Activated CD4-positive, alpha-beta T cell treated with anti-CD3 and anti-CD28 coated beads, Interleukin-2, amount 10 ng/mL, durations not matched to agents 7 days and 5 days (primary cell): ENCODE results near the gene RPN2. TPM values are rescaled to one million over a fixed set of nuclear protein-coding genes. Genes with fewer than 3 reads are reported as not detected.

Experiments
- CTCF ChIA-PET: fragments of 350-600 bp; sonication (Branson Sonifier 250); formaldehyde crosslinking; loops from one replicate; lab custom pipeline; 2021; ENCODE audit warnings: antibody characterized with exemption; lab: Charles Lee
- POLR2A ChIA-PET: fragments of 350-600 bp; sonication (Branson Sonifier 250); formaldehyde crosslinking; loops from one replicate; lab custom pipeline; 2021; ENCODE audit warnings: antibody characterized with exemption; lab: Charles Lee
- DNase-seq: peaks from one replicate; pipeline ENCODE4 v3.0.0-alpha.2; 2020
- H3K27ac Mint-ChIP-seq: one replicate; pipeline ENCODE4 v1.8.0; 2021; ENCODE audit warnings: mild to moderate bottlenecking, moderate library complexity, mixed read lengths
- H3K27me3 Mint-ChIP-seq: one replicate; pipeline ENCODE4 v1.8.0; 2021; ENCODE audit warnings: mixed read lengths
- H3K36me3 Mint-ChIP-seq: one replicate; pipeline ENCODE4 v1.8.0; 2021; ENCODE audit warnings: low read depth, mixed read lengths
- H3K4me1 Mint-ChIP-seq: one replicate; pipeline ENCODE4 v1.8.0; 2021; ENCODE audit warnings: mixed read lengths
- H3K4me3 Mint-ChIP-seq: one replicate; pipeline ENCODE4 v1.8.0; 2021; ENCODE audit warnings: mild to moderate bottlenecking, moderate library complexity, mixed read lengths
- H3K9me3 Mint-ChIP-seq: one replicate; pipeline ENCODE4 v1.8.0; 2021; ENCODE audit warnings: mixed read lengths
- total RNA-seq, 2 experiments: library from RNA; stranded (reverse); gene quantifications; one replicate each; pipeline ENCODE4 v1.2.3, GENCODE V29; 2021

Gene RPN2
- total RNA-seq, 2 experiments from 2014 or later, result 154 to 176 TPM

DNA sequence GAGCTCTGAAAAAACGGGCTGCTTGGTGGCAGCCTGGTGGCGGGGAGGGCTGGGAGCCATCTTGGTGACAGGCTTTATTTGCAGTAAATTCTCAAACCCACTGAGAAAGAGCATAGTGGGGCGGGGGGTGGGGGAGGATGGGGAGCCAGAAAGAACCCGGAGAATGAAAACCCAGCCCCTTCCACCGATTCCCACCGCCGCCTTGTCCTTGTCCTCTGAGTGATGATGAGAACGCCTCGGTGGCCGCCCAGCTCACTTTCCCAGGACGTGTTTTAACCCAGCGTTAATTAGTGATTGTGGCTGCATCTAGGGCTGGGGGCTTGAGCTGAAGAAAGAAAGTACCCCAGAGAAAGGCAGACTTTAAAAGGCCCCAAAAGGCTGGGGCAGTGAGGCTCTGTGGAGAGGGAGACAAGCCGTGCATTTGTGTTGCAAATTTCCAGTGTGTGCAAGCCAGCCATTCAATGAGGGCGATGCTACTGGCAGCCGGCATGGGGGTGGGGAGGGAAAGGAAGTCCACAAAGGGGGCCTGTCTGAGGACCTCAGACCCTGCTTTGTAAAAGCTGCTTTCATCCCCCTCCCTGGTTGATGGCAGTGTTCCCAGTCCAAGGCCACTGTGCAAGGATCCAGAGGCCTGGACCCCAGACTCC, 88.7 kb downstream of the RPN2 start:
- POLR2A ChIA-PET, result no interaction called here

DNA sequence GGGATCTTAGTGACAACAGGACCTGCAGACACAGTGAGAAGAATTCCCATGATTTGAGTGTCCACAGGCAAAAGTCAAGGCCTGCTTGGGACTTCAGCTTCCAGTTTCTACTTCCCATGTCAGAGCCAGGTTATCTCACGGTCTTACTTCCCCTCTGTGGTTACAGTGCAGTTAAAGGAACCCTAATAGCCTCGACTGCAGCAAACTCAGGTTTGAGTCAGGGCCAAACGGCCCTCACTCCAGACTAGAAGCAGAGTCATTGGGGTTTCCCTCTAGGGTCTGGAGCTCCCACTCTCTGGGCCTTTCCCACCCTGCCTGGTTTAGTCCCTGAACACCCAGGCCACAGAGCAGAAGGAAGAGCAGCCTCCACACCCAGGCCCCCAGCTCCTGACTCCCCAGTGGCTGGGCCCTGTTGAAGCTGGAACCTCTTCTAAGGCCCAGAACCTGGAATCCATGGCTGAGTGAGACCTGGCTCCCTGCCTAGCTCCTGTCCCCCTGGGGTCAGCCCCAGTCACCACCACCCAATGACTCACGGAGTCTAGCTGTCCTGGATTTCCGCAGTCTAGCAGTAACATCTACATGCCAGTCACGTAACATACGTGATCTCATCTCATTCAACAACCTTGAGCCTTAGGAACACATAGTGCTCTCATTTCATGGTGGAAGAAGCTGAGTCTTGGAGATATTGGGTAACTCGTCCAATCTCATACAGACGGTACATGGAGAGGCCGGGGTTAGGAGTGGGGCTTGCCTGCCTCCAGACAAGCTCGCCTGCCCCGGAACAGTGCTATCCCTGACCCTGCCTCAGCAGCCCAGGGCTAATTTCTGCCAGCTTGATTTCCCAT, 91.7 kb downstream of the RPN2 start:
- CTCF ChIA-PET, result interaction anchor here (1.1 to 4.7 kb wide), 4 partner anchors 16 to 264 kb away, joined by 3 to 21 read pairs (median 5); partner anchors contain the start of gene MANBAL
- Mint-ChIP-seq H3K27ac (no peak overlapping the region), H3K27me3 (peaks cover 4% of the 10 kb centered on the region), H3K36me3 (no peaks in the 10 kb centered on the region), H3K4me3 (no peak overlapping the region), H3K4me1 (peaks cover 7% of the 10 kb centered on the region), H3K9me3 (no peaks in the 10 kb centered on the region)
- POLR2A ChIA-PET, result no interaction called here
- DNase-seq, result no peak

More for the DNA sequence above, 88.7 kb downstream of the RPN2 start:
- no peak for DNase-seq
- H3K9me3 Mint-ChIP-seq, result no peaks in the 10 kb centered on the region
- CTCF ChIA-PET, result interaction anchor here (0.6 kb wide), 1 partner anchor 77 kb away, joined by 3 read pairs; no protein-coding TSS in a partner anchor
- peaks cover 5% of the 10 kb centered on the region for H3K4me1 Mint-ChIP-seq
- no peak overlapping the region for H3K4me3 Mint-ChIP-seq
- H3K36me3 Mint-ChIP-seq, result no peaks in the 10 kb centered on the region
- H3K27me3 Mint-ChIP-seq, result no peaks in the 10 kb centered on the region
- no peak overlapping the region for H3K27ac Mint-ChIP-seq

DNA sequence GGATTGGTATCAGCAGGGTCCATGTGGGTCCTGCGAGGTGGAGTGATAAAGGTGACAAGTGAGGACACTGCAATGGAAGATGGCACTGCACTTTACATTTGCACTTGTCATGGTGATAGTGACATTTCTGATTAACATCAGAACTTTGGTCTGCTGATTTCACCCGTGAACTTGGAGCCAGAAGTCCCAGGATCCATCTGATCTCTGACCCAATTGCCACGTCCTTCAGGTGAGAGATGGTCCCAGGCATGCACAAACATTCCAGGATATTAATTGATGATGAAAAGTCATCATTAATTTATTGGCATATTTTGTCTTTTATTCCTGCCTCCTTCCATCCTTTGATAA, 92.3 kb downstream of the RPN2 start:
- no peak for DNase-seq
- Mint-ChIP-seq H3K9me3 (no peaks in the 10 kb centered on the region), H3K27ac (no peak overlapping the region), H3K36me3 (no peaks in the 10 kb centered on the region), H3K27me3 (peaks cover 4% of the 10 kb centered on the region), H3K4me3 (no peak overlapping the region), H3K4me1 (peaks cover 4% of the 10 kb centered on the region)
- ChIA-PET CTCF (interaction anchor here (1.3 to 4.7 kb wide), 2 partner anchors 15 to 113 kb away, joined by 4 to 21 read pairs; no protein-coding TSS in a partner anchor), POLR2A (no interaction called here)

DNA sequence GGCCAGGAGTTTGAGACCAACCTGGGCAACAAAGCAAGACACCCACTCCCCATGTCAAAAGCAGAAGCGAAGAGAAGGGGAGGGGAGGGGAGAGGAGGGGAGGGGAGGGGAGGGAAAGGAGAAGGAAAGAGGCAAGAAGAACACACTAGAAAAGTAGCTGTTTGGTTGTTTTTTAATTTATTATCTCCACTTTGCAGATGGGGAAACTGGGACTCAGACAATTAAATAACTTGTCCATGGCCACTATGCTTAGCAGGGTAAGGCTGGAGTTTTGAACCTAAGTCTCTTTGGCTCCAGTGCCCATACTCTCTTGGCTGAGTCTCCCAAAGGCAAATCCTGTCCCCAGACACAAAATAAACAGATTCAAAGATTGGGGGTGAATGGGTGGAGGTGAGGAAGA, 94.9 kb downstream of the RPN2 start:
- Mint-ChIP-seq H3K27ac (no peak overlapping the region), H3K4me1 (peaks cover 13% of the 10 kb centered on the region), H3K9me3 (no peaks in the 10 kb centered on the region), H3K36me3 (no peaks in the 10 kb centered on the region), H3K4me3 (no peak overlapping the region), H3K27me3 (peaks cover 4% of the 10 kb centered on the region)
- CTCF ChIA-PET, result no interaction called here
- POLR2A ChIA-PET, result no interaction called here
- DNase-seq, result no peak

DNA sequence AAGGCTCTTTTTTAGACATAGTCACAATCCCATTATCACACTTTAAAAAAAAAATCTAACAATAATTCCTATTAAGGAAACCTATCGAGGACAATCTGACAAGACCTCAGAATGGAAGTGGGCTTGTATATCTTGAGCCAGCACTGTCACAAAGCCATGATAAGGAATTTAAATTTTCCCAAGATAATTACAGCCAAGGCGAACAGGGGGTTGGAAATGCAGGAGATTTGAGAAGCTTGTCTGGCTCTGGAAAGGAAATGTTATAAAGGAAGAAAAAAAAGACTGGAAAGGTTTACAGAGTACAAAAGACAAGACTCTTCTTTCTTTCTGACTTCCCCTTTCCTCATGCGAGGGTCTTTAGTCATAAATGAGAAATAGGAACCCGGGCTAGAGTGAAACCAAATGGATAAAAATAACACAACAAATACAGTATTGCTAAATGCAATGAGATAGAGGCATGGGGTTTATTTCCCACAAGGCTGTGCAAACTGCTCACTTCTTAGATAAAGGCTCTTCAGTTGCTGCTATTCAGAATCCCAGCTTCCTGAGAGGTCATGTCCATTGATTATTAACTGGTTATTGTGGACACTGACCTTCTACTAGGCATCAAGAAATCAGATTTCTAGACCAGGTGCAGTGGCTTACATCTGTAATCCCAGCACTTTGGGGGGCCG, 95.9 kb downstream of the RPN2 start:
- ChIA-PET CTCF (no interaction called here), POLR2A (no interaction called here)
- H3K4me1 Mint-ChIP-seq, result peaks cover 10% of the 10 kb centered on the region
- no peak overlapping the region for H3K27ac Mint-ChIP-seq
- DNase-seq, result no peak
- no peaks in the 10 kb centered on the region for H3K9me3 Mint-ChIP-seq
- peaks cover 4% of the 10 kb centered on the region for H3K27me3 Mint-ChIP-seq
- no peaks in the 10 kb centered on the region for H3K36me3 Mint-ChIP-seq
- no peak overlapping the region for H3K4me3 Mint-ChIP-seq

DNA sequence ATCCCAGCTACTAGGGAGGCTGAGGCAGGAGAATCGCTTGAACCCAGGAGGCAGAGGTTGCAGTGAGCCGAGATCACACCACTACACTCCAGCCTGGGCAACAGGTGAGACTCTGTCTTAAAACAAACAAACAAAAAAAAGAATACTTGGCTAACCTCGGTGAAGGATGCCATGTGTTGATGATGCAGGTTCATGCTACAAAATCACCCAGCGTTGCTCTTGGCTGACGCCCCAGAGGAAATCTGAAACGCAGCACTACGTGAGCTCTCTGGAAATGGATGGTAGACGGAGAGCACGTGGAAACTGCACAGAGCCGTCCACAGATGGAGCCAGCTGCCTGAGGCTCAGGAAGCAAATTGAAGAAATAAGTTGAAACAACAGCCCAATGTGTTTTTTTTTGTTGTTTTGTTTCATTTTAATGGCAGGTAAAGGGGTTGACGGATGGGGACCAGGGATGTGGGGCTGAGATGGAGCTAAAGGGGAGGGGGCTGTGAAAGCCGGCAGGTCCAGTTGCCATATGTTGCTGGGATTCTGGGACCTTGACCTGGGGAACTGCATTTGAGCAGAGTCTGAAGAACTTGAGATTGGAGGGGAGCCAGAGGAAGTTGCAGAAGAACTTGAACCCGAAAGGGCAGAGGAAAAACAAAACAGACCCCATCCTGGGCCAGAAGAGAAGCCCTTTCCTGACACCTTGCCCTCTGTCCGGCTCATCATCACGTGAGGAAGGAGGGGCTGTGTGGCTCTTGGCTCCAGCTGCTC, 97.5 kb downstream of the RPN2 start:
- no peak overlapping the region for H3K4me3 Mint-ChIP-seq
- ChIA-PET POLR2A (no interaction called here), CTCF (interaction anchor here (0.6 to 1.3 kb wide), 5 partner anchors 10 to 258 kb away, joined by 3 to 4 read pairs (median 3); no protein-coding TSS in a partner anchor)
- H3K9me3 Mint-ChIP-seq, result no peaks in the 10 kb centered on the region
- H3K27me3 Mint-ChIP-seq, result peaks cover 4% of the 10 kb centered on the region
- H3K27ac Mint-ChIP-seq, result no peak overlapping the region
- no peaks in the 10 kb centered on the region for H3K36me3 Mint-ChIP-seq
- DNase-seq, result no peak
- H3K4me1 Mint-ChIP-seq, result peaks cover 10% of the 10 kb centered on the region

DNA sequence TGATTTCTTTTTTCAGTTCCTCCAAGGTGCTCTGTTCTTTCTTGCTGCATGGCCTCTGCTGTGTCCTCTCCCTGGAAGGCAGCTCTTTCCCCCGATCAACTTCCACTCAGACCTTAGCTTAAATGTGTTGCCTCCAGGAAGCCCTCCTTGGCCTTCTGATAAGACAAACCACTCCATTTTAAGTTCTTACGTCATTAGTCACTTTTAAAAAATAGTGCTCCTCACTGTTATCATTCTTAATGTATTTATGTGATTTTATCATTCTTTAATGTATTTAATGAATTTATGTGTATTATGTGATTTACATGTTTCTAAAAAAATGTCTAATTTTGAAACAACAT, 98.1 kb downstream of the RPN2 start:
- Mint-ChIP-seq H3K4me1 (peaks cover 10% of the 10 kb centered on the region), H3K9me3 (no peaks in the 10 kb centered on the region), H3K27me3 (peaks cover 4% of the 10 kb centered on the region), H3K36me3 (no peaks in the 10 kb centered on the region), H3K27ac (no peak overlapping the region), H3K4me3 (no peak overlapping the region)
- POLR2A ChIA-PET, result no interaction called here
- CTCF ChIA-PET, result interaction anchor here (0.8 to 1.3 kb wide), 3 partner anchors 9 to 258 kb away, joined by 3 to 4 read pairs (median 3); no protein-coding TSS in a partner anchor
- DNase-seq, result no peak

DNA sequence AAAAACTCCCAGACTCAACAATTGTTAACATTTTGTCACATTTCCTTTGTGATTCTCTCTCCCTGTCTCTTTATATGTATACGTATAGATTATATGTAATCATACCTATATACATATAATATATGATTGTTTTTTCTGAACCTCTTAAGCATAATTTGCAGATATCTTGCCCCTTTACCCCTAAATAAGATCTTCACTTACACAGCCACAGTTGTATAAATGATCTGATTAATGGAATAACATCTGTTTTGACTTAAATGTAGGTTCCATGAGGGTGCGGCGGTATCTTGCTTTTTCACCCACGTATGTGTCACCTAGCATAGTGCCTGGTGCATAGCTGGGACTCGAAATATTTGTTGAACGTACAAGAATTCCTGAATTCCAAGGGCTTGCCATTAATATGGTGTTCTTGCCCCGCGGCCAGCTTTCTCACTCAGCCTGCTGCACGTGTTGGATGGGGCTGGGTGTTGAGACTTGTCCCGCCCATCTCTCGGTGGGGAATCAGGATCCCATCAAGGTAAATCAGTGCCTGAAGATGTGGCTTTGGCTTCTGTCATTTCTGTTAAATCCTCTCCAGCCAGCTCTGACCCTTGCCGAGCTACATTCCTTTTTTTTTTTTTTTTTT, 99.9 kb downstream of the RPN2 start:
- DNase-seq, result no peak
- H3K27ac Mint-ChIP-seq, result no peak overlapping the region
- no peaks in the 10 kb centered on the region for H3K9me3 Mint-ChIP-seq
- no peaks in the 10 kb centered on the region for H3K36me3 Mint-ChIP-seq
- H3K27me3 Mint-ChIP-seq, result peaks cover 4% of the 10 kb centered on the region
- H3K4me3 Mint-ChIP-seq, result no peak overlapping the region
- ChIA-PET POLR2A (no interaction called here), CTCF (interaction anchor here (0.7 kb wide), 1 partner anchor 19 kb away, joined by 3 read pairs; no protein-coding TSS in a partner anchor)
- H3K4me1 Mint-ChIP-seq, result peaks cover 8% of the 10 kb centered on the region

DNA sequence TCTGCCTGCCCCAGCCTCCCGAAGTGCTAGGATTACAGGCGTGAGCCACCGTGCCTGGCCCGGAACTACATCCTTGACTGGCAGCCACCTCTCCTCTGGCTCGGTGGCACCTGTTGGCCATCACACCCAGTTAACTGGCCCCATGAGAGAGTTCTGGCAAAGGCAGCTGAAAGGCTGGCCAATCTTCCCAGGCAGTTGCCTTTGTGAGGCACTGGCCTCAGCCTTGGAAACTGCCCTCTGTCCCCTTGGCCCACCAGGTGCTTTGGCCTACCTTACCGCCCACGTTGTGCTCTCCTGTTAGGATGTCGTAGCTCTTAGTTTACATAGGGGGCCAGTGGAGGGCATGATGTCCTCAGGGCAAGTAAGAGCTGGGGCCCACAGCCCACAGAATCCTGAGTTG, 100.7 kb downstream of the RPN2 start:
- H3K27ac Mint-ChIP-seq, result no peak overlapping the region
- no peak for DNase-seq
- POLR2A ChIA-PET, result no interaction called here

DNA sequence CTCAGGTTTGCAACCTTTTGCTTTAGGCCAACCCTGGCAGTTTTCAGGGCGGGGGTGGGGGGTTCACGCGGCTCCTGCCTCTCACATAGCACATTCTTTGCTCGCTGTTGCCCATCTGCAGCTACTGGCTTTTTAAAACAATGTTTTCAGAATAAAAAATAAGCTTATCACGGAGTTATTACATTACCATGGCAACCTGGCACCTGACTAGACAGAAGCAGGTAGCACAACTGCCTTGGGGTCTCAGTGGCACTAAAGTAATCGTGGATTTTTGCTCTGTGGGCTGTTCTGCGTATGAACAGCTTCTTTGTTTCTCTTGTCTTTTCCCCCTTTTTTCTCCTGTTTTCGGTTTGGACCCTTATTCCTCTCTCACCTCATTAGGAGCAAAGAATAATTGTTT, 101.3 kb downstream of the RPN2 start:
- H3K9me3 Mint-ChIP-seq, result no peaks in the 10 kb centered on the region
- ChIA-PET CTCF (interaction anchor here (1.5 kb wide), 1 partner anchor 104 kb away, joined by 3 read pairs; no protein-coding TSS in a partner anchor), POLR2A (no interaction called here)

More for the DNA sequence above, 100.7 kb downstream of the RPN2 start:
- CTCF ChIA-PET, result interaction anchor here (1.5 kb wide), 1 partner anchor 105 kb away, joined by 3 read pairs; no protein-coding TSS in a partner anchor
- Mint-ChIP-seq H3K9me3 (no peaks in the 10 kb centered on the region), H3K4me1 (peaks cover 8% of the 10 kb centered on the region), H3K4me3 (no peak overlapping the region), H3K27me3 (peaks cover 4% of the 10 kb centered on the region), H3K36me3 (no peaks in the 10 kb centered on the region)

DNA sequence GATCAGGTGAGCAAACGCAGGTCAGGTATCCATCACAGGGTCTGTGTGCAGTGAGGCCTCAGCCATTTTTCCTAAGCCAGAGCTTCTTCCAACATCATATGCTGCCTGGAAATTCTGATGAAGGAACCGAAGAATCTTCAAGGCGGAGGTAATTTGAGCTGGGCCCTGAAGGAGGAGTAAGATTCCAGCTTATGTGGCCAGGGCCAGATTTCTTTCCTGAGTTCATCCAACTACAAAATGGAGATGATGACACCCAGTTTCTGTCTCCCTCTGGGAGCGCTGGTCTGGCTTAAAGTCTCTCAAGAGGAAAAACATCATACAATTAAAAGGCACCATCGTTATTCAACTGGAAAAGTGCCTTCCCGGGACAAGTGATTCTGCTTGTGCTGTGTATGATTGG, 103.4 kb downstream of the RPN2 start:
- H3K27ac Mint-ChIP-seq, result no peak overlapping the region
- ChIA-PET CTCF (interaction anchor here (1.2 kb wide), 2 partner anchors 102 to 117 kb away, joined by 3 to 4 read pairs; no protein-coding TSS in a partner anchor), POLR2A (interaction anchor here (0.6 kb wide), 1 partner anchor 20 kb away, joined by 3 read pairs; no protein-coding TSS in a partner anchor)
- no peak for DNase-seq
- H3K4me1 Mint-ChIP-seq, result no peaks in the 10 kb centered on the region
- no peaks in the 10 kb centered on the region for H3K9me3 Mint-ChIP-seq
- no peak overlapping the region for H3K4me3 Mint-ChIP-seq
- peaks cover 5% of the 10 kb centered on the region for H3K27me3 Mint-ChIP-seq
- no peaks in the 10 kb centered on the region for H3K36me3 Mint-ChIP-seq

More for the DNA sequence above, 101.3 kb downstream of the RPN2 start:
- Mint-ChIP-seq H3K27ac (no peak overlapping the region), H3K4me1 (peaks cover 8% of the 10 kb centered on the region), H3K36me3 (no peaks in the 10 kb centered on the region), H3K4me3 (no peak overlapping the region), H3K27me3 (no peaks in the 10 kb centered on the region)
- DNase-seq, result no peak
